ENCODE measurements around the gene MORC3. TPM values are rescaled to one million over a fixed set of nuclear protein-coding genes. Genes with fewer than 3 reads are reported as not detected.

MORC3 gene
- polyA plus RNA-seq, 4 donors = 29.1 to 45.4 (median 38.7) TPM

GRCh38 chr21:36419996-36420395 lies 100.0 kb downstream of the MORC3 start:
- peak in 3 of 4 donors; percentile 52 to 86 (median 67) for DNase-seq (ENCODE audit: low read depth in 4 of 4, low spot score in 2 of 4)

GRCh38 chr21:36420571-36421339 lies 100.8 kb downstream of the MORC3 start:
- no peak for DNase-seq (ENCODE audit: low read depth in 4 of 4, low spot score in 2 of 4)

GRCh38 chr21:36422279-36423098 lies 102.5 kb downstream of the MORC3 start:
- DNase-seq (ENCODE audit: low read depth in 4 of 4, low spot score in 2 of 4) = peak in 1 of 4 donors; percentile 31

DNA sequence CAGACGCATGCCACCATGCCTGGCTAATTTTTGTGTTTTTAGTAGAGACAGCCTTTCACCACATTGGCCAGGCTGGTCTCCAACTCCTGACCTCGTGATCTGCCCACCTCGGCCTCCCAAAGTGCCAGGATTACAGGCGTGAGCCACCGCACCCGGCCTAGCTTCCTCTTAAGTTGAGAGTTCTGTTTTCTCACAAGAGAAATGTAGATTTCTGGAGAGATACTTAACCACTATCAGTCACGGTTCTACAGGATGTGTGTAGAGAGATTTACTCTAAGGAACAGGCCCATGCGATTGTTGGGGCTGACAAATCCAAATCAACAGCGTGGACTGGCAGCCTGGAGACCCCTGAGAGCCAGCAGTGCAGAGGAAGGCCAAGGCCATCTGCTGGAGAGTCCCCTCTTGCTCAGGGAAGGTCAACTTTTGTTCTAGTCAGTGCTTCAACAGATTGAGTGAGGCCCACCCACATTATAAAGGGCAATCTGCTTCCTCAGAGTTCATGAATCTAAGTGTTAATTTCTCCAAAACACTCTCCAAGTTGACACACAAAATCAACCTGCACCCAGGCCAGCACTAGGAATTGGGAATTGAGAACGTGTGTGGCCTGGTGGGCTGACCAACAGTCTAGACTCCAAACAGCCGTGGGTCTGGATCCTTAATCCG lies 103.9 kb downstream of the MORC3 start:
- DNase-seq (ENCODE audit: low read depth in 4 of 4, low spot score in 2 of 4) = no peak

DNA sequence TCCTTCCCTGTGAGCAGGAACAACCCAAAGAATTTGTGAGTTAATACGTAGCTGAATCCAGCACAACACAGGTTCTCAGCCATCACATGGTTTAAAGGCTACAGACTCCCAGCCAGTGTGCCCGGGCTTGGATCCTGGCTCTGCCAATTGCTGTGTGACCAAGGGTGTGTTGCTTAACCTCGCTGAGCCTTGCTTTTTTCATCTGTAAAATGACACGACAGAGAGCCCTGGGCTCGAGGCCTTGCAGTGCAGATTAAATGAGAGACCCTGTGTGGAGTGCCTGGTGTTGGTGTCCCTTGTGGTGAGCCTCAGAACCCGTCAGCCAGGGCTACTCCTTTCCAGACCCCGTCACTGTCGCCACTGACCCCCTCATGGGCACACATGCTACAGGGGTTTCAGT lies 104.6 kb downstream of the MORC3 start:
- DNase-seq (ENCODE audit: low read depth in 4 of 4, low spot score in 2 of 4) = no peak

GRCh38 chr21:36425286-36425685 lies 105.3 kb downstream of the MORC3 start:
- DNase-seq (ENCODE audit: low read depth in 4 of 4, low spot score in 2 of 4) = no peak

Other genes starting within 250 kb of the MORC3 start
- 1 to 10 TPM; 1.2 to 2.2 (median 1.6) TPM for gene CBR3, start 185.1 kb upstream of the MORC3 start, polyA plus RNA-seq (ENCODE audit: insufficient read length in 4 of 4)
- 1 to 10 TPM; 5.2 to 8.2 (median 6.1) TPM for gene DOP1B, start 163.4 kb upstream of the MORC3 start, polyA plus RNA-seq (ENCODE audit: insufficient read length in 4 of 4)
- gene CHAF1B, start 65.2 kb downstream of the MORC3 start, polyA plus RNA-seq (ENCODE audit: insufficient read length in 4 of 4) = 1 to 10 TPM; 6.4 to 9.7 (median 8.9) TPM
- 1 to 10 TPM; 2.5 to 5.2 (median 4.7) TPM for gene CLDN14, start 159.9 kb downstream of the MORC3 start, polyA plus RNA-seq (ENCODE audit: insufficient read length in 4 of 4)